GDM1 (cell line): ENCODE data around the gene HSD17B11.
"Not testable (repeated sequence)": the region's sequence is repeated elsewhere in the genome, so short reads cannot be mapped to it uniquely, and the experiment has no call there.

Experiments
- DNase-seq: peaks from one replicate; lab custom pipeline; 2025; lab: John Stamatoyannopoulos, UW

Gene HSD17B11

GRCh38 chr4:87305562-87305961, 85.4 kb downstream of the HSD17B11 start:
- DNase-seq = no peak

DNA sequence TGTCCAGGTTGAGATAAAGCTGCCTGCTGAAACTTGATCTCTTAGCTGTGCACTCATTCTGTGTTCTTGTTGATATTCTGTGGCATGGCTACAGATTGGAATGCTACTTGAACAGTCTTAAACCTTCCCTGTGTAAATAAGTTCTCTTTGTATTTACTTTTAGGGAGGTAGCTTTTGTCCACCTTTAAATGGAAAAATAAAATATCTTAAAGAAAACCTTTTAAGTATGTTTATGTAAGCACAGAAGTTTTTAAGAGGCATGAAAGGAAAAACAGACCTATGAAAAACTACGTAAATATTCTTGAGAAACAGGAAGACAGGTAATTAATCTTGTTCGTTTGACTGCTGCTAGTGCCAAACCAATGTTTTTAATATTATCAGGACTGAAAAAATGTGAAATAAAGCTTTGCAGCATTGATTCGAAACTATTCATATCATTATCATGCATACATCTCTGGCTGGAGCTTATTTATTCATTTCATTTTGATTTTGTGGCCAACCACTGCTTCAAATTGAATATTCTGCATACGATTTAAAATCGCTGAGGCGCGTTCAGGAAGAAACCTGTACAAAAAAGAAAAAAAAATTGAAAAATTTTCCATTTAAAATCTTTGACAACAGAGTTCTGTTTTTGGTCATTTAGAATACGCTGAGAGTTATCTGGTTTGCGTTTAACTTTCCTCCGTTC, 86.1 kb downstream of the HSD17B11 start:
- no peak for DNase-seq

DNA sequence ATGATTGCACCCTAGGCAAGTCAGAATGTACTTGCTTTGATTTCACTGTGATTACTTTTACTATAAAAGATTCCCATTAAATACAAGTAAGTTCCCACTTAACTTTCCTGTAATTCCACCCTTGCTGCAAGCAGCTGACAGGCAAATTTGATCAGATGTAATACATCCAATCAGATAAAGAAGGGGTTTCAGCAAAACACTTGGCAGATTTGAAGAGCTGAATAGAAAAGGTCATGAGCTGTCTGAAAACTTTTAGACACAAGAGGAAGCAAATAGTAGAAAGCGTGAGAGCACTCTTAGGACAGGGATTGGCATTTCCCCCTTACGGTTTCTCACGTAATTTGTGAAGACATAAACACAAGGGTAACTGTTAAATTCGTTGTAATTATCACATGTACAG, 91.1 kb downstream of the HSD17B11 start:
- no peak for DNase-seq

DNA sequence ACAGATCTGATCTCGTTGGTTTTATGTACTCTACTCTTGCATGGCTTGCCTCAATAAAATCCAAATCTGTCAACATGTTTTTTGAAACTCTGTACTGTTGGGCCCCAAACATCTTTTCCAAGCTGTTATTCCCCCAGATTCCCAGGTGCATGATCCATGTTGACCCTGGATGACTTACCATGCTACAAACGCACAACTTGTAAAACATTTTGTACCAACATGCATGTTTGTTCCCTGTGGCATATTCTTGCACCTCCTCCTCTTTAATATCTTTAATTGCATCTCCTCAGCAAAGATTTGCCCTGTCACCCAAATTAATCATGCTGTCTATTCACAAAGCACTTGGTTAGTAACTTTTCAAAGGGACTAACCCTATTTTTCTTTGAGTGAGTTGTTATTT, 92.6 kb downstream of the HSD17B11 start:
- no peak for DNase-seq

DNA sequence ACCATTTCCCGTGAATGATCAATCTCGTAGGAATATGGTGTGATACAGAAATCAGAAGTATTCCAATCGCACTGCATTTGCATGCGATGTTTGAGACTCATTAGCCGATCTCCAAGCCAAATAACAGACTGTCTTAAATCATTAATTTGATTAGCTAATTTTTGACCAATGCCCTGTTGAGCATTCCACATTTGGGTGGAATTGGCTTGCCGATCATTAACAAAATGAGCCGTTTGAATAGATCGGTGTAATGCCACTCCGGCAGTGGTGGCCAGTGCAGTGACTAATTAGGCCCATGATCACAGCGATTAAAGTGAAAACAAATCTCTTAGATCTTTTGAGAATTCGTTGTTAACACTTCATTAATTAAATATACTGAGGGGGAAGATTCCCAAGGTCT, 96.1 kb downstream of the HSD17B11 start:
- DNase-seq = not testable (repeated sequence)

DNA sequence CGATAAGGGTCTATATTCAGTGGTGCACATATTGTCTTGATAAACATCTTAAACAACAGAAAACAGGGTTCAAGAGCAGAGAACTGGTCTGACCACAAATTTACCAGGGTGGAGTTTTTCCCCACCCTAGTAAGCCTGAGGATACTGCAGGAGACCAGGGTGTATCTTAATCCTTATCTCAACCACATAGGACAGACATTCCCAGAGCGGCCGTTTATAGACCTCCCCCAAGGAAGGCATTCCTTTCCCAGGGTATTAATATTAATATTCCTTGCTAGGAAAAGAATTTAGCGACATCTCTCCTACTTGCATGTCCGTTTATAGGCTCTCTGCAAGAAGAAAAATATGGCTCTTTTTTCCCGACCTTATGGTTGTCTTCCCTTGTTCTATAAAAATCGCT, 97.1 kb downstream of the HSD17B11 start:
- not testable (repeated sequence) for DNase-seq

DNA sequence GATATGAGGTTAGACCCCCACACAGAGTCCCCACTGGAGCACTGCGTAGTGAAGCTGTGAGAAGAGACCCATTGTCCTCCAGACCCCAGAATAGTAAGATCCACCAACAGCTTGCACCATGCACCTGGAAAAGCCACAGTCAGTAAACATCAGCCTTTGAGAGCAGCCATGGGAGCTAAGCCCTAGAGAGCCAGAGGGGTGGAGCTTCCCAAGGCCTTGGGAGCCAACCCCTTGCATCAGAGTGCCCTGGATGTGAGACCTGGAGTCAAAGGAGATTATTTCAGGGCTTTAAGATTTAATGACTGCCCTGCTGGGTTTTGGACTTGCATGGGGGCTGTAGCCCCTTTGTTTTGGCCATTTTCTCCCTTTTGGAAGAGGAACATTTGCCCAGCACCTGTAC, 104.0 kb downstream of the HSD17B11 start:
- no peak for DNase-seq
